NCI-H510A treated with DMSO at 0.1 percent for 48 hours (cell line): ENCODE data around the gene PRR5L.

Source experiments
- DNase-seq: peaks from one replicate; lab custom pipeline; 2025; lab: John Stamatoyannopoulos, UW

Gene PRR5L

DNA sequence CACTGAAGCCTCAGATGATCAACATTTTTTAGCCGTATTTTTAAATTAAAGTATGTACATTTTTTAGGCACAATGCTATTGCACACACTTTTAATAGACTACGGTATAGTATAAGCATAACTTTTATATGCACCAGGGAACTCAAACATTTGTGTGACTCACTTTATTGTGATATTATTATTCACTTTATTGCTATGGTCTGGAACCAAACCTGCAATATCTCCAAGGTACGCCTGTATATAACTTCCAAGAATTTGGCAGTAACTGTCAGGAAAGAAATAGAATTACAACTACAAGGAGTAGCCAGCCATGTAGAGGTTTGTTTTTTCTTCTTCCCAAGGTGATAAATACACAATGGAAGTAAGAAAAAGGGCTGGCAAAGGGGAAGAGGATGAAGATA, 62.3 kb downstream of the PRR5L start:
- no peak for DNase-seq

DNA sequence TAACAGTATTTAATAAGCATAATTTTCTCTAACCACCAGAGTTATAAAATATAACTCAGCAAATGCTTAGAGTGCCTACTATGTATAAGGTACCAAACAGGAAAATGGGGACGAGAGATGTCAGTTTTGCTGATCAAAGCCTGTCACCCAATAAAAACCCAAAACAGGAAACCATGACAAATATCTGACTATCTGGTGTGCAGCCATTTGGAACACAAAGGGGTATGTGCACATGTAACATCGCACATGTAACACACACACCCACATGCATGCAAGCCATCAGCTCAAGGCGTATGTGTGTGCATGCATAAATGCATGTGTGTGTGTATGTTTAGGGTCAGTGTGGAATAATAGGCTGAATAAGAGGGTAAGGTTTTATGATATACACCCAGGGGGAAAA, 64.2 kb downstream of the PRR5L start:
- no peak for DNase-seq

DNA sequence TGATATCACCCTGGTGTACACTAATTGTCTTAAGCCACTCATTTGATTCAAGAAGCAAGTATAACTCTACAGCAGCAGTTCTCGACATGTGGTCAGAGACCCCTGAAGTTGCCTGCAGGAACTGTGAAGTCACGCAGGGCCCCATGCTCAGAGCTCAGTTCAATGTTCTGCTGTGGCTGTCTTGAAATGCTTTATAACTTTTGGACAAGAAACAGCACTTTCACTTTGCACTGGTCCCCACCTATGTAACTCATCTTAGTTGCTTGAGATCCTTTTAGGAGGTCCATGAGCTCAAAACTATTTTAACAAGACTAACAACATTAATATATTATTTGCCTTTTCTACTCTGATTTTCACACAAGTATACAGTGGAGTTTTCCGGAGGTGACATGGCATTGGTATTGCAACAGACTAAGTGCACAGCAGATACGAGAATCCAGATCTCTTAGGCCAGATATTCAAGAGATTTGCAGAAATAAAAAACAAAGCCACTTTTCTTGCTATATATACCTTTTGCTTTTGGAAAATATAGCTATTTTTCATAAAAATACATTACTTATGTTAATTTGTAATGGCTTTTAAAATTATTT, 64.8 kb downstream of the PRR5L start:
- DNase-seq: no peak

DNA sequence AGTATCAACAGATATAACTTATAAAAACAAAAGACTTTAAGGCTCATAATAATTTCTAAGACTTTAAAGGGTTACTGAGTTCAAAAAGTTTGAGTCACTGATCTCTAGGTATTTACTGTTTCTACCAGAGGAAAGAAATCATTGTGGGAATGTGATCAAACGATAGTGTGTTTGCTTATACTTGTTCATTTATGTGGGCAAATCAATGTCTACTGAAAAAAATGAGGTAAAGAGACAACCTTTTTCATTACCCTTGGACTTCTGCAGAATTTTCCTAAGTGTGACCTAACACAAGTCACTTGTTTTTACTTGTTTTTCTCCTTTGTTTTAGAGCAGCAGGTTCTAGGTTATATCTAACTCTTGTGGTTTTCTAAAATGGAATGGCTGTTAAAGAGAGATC, 65.4 kb downstream of the PRR5L start:
- DNase-seq: no peak

DNA sequence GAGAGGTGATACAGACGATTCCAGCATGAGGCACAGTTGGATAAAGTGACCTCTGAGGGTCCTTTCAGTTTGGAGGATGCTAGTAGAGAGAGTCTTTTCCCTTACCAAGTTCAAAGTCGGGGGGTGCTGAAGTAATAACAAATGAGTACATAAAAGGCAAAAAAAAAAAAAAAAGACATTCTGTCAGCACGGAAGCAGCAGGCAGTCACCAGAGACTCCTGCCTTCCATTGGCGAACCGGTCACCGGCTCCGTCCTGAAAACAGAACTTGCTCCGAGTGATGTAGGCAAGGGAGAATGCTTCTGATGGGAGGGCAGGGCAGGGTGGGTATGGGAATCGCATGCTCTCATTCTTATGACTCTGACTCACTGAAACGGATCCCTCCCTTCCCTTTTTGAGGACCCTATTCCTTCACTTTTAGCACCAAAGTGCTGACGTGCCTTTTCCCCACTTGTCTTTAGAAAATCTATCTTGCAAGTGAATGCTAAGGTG, 65.9 kb downstream of the PRR5L start:
- DNase-seq: no peak

DNA sequence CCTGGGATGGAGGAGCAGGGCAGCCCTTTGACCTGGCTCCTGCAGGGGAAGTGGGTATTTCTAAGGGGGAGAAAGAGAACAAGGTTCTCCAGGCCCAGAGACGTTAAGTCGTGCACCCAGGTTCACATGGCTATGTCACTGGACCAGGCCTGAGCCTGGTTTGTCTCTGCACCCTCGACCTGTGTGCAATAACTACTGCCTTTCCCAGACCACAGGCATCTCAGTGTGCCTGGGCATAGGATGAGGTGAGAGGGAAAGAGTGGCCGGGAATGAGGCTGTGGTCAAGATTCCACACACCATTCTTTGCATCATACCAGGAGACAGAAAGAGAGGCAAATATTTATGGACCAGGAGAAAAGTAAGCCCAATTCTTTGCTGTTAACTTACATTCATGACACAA, 66.8 kb downstream of the PRR5L start:
- DNase-seq: no peak

DNA sequence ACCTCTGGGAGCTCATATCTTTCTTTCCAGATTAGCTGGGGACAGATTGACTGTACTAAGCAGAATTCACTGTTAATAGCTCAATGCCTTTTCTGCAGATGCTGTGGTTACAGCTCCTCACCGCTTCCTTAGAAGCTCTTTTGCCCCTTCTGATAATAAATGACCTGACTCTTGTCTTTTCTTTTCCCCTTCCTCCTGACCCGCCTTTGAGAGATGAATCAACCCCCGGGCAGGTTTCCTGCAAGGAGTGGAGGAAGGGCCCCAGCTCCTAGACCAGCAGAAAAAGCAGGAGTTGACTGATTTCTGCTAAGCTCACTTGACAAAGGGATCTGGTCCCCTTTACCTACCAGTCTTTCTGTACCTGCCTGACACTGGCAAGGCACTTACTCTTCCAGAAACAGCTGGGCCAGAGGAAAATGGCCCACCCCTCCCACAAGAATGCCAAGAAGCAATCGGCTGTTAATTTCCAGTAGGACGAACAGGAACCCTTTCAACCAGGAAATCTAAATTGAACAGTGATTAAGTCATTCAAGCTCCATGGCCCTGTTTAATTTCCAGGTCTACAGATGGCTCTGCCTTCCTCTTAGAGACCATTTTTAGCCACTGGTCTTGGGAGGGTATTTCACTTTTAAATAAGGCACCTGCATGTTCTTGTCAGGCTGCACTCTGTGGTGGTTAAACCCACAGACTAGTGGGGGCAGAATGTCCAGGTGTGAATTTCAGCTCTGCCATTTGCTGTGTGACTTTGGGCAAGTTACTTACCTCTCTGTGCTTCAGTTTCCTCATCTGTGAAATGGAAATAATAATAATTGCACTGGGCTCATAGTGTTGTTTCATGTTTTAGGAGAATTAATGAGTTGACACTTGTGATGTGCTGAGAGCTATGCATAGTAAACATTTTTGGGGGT, 67.5 kb downstream of the PRR5L start:
- DNase-seq: no peak

DNA sequence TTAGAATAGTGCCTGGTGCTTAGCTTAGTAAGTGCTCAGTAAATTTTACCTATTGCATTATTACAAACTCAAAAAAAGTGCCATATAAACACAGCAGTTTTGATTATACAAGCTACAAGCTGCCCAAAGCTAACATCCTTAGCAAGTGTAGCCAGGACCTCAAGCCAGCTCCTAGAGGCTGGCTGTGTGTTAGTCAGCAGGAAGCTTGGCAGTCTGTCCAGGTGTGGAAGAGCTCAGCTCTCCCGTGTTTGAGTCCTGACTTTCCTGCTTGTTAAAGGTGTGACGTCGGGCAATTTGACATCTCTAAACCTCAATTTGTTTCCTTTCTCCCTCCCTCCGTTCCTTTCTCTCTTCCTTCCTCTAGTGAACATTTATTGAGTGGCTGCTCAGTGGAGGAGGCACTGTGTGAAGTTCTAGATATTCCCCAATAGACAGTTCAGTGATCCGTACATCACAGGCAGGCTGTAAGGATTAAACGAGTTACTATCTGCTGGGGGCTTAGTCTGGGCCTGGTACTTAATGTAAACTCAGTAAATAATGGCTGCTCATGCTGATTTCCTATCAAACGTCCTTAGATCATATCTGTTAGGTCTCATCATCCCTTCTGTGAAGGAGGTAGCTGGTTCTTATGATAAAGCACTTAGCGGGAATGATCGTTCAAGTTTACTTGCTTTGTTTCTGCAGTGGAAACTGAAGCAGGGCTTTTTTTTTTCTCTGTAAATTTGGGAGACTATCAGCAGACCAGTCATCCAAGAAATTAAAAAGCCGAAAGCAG, 68.7 kb downstream of the PRR5L start:
- no peak for DNase-seq

DNA sequence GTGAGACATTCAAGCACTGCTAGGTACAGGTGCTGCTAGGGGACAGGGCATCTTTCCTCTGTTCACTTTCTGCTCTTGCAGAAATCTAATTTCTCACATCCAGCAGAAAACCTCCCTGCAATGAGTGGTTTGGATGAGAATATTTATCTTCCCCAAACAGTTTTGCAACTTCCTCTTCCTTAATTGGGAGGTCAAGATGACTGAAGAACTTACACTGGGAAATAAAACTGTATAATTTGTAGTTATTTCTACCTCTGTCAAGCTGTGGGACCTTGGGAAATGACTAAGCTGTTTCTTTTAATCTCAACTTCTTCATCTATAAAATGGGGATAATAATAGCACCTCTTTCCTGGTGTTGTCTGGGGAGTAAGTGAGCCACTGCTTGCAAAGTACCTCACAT, 69.8 kb downstream of the PRR5L start:
- DNase-seq: no peak

DNA sequence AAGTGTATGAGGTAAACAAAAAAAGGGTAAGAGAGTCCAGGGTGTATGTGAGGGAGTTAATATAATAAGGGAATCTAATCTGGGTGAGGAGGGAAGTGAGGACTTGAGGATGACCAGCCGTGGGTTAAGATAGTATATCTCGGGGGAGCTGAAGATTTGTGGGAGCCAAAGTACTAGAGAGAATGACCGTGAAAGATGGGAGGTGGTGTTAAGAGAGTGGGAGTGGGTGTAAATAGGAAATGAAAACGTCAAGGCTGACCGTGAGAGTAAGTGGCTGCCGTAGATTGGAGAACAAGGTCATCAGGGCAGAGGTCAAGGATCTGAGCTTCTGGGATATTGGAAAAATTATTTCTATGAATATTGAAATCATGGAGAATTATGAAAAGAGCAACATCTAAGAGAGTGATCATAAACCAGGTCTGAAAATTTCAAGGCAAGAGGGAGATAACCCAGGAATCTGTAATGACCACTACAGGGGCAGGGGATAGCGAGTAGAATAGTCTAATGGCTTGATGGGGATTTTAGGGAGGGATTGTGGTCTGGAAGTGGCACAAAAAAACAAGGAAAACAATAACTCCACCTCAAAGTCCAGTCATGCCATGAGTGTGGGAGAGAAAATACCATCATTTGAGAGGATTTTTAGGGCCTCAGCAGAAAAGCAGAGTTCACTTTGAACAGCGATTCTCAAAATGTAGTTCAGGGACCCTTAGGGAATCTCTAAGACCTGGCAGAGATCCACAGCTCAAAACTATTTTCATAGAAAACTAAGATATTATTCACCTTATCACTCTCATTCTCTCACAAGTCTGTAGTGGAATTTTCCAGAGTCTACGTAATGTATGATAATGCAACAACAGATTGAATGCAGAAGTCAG, 72.0 kb downstream of the PRR5L start:
- no peak for DNase-seq

DNA sequence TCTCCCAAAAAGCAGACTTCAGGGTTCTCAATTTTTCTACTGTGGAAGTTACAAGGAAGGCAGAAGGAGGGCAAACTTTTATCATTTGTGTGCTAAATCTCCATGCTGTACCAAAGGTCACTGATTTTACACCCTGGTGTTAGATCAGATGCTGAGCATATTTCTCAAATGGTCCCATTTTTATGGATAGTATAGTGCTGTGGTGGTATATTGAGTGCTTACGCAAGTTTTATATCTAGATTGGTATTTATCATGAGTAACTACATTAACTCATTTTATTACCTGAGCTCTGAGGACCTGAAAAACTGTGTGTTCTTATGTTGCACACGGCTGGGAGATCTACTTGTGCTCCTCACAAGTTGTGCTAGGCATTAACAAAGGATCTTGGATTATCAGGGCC, 75.1 kb downstream of the PRR5L start:
- DNase-seq: no peak

DNA sequence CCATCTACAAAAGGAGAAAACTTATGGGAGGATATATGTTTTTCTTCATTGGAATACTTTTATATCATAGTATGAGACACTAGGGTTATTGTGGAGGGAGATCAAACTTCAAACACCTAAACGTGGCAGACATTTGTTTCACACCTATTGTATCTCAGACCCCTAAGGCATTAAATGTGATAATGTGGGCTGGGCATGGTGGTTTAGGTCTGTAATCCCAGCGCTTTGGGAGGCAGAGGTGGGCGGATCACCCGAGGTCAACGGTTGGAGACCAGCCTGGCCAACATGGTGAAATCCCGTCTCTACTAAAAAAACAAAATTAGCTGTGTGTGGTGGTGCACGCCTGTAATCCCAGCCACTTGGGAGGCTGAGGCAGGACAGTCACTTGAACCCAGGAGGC, 75.5 kb downstream of the PRR5L start:
- DNase-seq: no peak

DNA sequence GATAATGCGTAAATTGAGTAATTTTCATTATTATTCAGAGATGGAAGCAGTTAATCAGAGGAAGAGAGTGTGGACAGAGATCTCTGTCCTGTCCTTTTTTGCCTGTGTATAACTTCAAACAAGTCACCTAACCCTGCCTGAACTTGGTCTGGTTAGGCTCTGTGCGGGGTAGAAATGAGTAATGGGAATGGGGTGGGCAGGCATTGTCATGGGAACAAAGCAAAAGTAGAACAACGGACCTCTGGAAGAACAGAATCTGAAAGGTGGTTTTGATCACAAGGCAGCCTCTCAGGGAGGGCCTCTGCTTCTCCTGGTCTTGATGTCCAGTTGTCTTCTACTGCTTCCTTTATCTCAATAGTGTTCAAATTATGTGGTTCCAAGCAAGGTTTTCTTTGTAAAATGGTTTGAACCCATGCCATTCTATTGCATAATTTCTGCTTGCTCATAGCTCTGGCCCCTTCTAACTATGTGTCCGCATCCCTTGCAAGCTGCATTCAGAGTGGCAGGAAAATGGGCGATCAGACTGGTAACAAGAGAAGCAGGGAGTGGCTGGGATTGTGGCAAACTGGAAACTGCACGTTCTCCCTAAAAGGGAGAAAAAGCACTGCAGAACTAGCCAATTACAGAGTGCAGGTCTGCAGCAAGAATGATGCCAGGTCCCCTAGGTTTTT, 76.1 kb downstream of the PRR5L start:
- DNase-seq: no peak

DNA sequence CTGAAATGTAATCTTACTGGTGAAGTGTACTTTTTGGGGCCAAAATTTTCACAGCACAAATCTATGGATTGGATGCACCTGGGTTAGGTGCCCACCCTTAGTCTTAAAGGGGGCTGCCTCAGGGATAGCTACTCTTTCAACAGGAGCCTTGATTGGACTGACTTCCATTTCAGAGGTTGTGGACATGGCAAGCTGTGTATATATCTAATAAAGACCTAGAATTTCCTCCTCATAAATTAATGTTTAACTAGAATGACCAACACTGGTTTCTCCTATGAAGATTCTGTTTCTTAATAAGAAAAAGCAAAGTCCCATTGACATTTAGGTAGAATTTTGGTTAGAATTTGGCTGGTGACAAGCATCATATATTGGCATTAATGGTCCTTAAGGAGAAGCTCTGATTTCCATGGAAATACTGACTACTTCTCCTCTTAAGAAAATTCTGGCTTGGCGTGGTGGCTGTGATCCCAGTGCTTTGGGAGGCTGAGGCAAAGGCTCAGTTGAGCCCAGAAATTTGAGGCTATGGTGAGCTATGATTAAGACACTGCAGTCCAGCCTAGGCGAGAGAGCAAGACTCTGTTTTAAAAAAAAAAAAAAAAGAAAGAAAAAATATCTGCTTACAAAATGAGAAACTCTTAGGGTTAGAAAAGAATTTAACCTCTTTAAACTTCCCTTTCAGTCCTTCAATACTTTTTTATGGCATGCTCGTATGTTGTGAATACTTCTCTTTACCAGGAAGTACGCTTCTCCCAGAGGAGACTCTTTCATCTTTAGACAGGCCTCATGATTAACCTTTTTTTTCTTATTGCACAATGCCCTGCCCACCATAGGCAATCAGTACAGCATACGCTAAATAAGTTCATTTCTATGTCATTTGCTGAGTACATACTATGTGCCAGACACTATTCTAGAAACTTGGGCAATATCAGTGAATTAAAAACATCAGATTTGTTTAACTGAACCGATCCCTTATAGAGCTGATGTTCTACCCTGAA, 77.2 kb downstream of the PRR5L start:
- DNase-seq: no peak

DNA sequence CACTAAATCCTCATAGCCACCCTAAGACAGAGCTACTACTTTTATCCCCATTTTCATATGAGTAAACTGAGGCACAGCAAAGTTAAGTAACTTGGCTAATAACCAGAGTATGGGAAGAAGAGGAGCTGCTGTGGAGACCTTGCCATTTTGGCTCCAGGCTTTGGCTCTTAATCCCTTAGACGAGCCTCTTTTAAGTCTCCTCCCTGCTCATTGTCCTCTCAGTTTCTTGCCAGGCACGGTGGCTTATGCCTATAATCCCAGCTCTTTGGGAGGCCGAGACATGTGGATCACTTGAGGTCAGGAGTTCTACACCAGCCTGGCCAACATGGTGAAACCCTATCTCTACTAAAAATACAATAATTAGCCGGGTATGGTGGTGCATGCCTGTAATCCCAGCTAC, 78.6 kb downstream of the PRR5L start:
- no peak for DNase-seq

DNA sequence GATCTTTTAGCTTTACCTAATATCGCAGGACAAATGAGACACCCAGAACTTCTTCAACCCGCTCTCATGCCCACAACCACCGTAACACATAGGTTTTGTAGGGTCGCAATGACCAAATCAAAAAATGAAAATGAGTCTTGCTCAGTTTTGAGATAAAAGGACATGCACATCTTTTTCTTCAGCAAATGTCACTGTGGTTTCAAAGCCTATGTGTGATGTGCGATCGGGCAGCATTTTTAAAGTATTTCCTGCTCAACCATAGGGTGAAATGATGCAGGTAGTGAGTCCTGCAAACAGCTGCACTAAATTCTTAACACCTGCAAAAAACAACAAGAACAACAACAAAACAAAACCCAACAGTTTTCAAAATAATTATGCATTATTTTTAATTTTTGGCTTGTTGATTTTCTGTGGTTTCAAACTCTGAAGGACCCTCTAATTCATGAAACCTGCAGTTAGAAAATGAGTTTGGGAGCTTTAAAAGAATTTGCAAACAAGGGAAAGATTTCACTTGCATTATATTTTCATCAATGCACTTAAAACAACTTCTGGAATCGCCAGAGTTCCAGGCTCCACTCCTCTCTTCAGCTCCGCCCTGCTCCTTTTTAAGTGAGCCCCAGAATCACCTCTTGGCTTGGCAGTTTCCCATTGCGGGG, 79.4 kb downstream of the PRR5L start:
- DNase-seq: no peak

DNA sequence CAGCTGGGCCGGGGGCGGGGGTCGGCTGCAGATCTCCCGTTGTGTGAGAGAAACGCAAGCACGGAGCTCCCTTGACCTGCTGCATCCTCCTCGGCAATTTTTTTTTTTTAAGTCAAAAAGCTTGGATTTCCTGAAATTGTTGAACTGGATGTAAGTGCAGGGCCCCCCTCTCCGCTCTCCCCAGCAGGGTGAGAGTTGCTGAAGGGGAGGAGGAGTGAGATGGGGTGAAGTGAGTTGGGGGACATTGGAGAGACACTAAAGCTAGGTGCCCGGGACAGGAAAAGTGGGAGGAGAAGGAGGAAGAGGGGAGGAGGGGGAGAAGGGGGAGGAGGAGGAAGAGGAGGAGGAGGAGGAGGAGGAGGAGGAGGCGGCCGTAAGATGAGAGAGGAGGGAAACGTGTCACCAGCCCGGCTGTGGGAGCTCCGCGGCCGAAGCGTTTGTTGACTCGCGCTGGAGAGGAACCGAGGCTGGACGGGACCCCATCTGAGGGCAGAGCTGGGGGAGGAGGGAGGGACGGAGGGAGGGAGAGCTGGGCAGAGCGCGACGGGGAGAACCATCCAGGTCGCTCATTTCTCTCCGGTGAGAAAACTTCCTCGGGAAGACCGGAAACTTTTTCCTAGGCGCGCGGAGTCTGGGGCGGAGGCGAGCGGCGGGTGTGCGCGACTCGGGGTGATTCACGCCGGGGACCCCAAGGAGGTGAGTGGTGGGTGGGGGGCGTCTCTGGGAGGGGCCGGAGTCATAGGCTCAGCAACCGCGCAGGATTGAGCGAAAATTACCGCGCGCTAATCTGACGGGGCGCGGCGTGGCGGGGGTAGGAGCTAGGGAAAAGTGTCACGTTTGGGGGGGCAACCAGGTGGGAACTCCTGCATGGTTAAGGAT, 80.2 kb downstream of the PRR5L start:
- no peak for DNase-seq
